ES-I3 (cell line): ENCODE measurements around the gene AK3.
"Not testable (repeated sequence)": the region's sequence is repeated elsewhere in the genome, so short reads cannot be mapped to it uniquely, and the experiment has no call there.

Experiments
- H3K36me3 ChIP-seq: 2 replicates; pipeline ENCODE4 v1.6.1; 2013; ENCODE audit warnings: mild to moderate bottlenecking, low read length, control low read depth, moderate library complexity; ENCODE audit not compliant: insufficient read depth
- H3K4me1 ChIP-seq: 2 replicates; pipeline ENCODE4 v1.6.1; 2013; ENCODE audit warnings: mild to moderate bottlenecking, control low read depth, low read length; ENCODE audit not compliant: insufficient read depth
- H3K9ac ChIP-seq: 2 replicates; pipeline ENCODE4 v1.6.1; 2013; ENCODE audit warnings: low read depth, mild to moderate bottlenecking, low read length, moderate library complexity
- H3K9me3 ChIP-seq: 2 replicates; pipeline ENCODE4 v1.6.1; 2013; ENCODE audit warnings: mild to moderate bottlenecking, low read length, moderate library complexity; ENCODE audit not compliant: control insufficient read depth, insufficient read depth

Gene AK3

DNA sequence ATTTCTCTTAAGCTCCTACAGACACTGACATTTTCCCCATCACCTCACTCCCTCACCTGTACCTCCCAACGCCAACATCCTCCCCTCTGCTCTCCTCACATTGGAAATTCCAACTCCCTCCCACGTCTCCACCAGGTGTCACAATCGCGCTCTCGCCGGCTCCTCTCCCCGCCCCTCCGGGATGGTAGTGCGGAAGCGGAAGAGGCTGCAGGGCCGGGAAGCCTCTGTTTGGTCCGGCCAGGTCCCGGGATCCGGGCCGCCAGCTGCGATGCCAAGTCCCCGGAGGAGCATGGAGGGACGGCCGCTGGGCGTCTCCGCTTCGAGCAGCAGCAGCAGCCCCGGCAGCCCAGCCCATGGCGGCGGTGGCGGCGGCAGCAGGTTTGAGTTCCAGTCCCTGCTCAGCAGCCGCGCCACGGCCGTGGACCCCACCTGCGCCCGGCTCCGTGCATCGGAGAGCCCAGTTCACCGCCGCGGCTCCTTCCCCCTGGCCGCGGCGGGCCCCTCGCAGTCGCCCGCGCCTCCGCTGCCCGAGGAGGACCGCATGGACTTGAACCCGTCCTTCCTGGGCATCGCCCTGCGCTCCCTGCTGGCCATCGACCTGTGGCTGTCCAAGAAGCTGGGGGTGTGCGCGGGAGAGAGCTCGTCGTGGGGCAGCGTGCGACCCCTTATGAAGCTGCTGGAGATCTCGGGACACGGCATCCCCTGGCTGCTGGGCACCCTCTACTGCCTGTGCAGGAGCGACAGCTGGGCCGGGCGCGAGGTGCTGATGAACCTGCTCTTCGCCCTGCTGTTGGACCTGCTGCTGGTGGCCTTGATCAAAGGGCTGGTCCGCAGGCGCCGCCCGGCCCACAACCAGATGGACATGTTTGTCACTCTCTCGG lies 78.7 kb downstream of the AK3 start, which contains the start of gene PLPP6:
Gene PLPP6, plus strand, starts transcription at position 187 of the 881 bp plus-strand sequence. Its CDS starts 82 bp downstream, at position 269.
- H3K9me3 ChIP-seq = no peaks in the 10 kb centered on the region
- H3K4me1 ChIP-seq = peaks cover 6% of the 10 kb centered on the region; the same call in 1 of the 2 replicates
- no peaks in the 10 kb centered on the region for H3K36me3 ChIP-seq
- peak within 1 kb of the TSS; percentile 77 for H3K9ac ChIP-seq

GRCh38 chr9:4661611-4662010 lies 79.4 kb downstream of the AK3 start:
- peak overlapping the region; percentile 77 for H3K9ac ChIP-seq
- no peaks in the 10 kb centered on the region for H3K36me3 ChIP-seq
- no peaks in the 10 kb centered on the region for H3K9me3 ChIP-seq
- peaks cover 9% of the 10 kb centered on the region; the same call in 1 of the 2 replicates for H3K4me1 ChIP-seq

- Histone ChIP-seq H3K9ac (no peak overlapping the region), H3K9me3 (no peaks in the 10 kb centered on the region), H3K36me3 (no peaks in the 10 kb centered on the region), H3K4me1 (peaks cover 14% of the 10 kb centered on the region; the same call in 1 of the 2 replicates)
Measured at GRCh38 chr9:4661165-4661564, 79.8 kb downstream of the AK3 start.

- H3K4me1 ChIP-seq = peaks cover 16% of the 10 kb centered on the region; the same call in 1 of the 2 replicates
- not testable (repeated sequence) for H3K9me3 ChIP-seq, H3K36me3 ChIP-seq, H3K9ac ChIP-seq
Measured at GRCh38 chr9:4660665-4661064, 80.3 kb downstream of the AK3 start.
